B cell (primary cell): ENCODE measurements around the gene ENO3.

ENCODE experiments used
- EZH2 ChIP-seq: IDR thresholded peaks from 2 replicates; pipeline ENCODE4 v1.6.1; 2012; ENCODE audit warnings: borderline replicate concordance, low read depth, mild to moderate bottlenecking, moderate library complexity, low read length; ENCODE audit not compliant: insufficient read depth, poor library complexity, severe bottlenecking
- TF ChIP-seq, protein P1 (sequence below): fragments of 200-600 bp; IDR thresholded peaks from one replicate; pipeline ENCODE4 v1.8.0; 2022; ENCODE audit warnings: antibody characterized with exemption, mild to moderate bottlenecking

DNA sequence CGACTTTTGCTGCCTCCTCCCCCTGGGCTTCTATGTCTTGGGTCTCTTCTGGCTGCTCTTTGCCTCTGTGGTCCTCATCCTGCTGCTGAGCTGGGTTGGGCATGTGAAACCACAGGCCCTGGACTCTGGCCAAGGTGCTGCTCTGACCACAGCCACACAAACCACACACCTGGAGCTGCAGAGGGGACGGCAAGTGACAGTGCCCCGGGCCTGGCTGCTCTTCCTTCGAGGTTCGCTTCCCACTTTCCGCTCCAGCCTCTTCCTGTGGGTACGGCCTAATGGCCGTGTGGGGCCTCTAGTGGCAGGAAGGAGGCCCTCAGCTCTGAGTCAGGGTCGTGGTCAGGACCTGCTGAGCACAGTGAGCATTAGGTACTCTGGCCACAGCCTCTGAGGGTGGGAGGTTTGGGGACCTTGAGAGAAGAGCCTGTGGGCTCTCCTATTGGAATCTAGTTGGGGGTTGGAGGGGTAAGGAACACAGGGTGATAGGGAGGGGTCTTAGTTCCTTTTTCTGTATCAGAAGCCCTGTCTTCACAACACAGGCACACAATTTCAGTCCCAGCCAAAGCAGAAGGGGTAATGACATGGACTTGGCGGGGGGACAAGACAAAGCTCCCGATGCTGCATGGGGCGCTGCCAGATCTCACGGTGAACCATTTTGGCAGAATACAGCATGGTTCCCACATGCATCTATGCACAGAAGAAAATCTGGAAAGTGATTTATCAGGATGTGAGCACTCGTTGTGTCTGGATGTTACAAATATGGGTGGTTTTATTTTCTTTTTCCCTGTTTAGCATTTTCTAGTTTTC, 16.5 kb upstream of the ENO3 start:
- TF ChIP-seq, protein P1, sequence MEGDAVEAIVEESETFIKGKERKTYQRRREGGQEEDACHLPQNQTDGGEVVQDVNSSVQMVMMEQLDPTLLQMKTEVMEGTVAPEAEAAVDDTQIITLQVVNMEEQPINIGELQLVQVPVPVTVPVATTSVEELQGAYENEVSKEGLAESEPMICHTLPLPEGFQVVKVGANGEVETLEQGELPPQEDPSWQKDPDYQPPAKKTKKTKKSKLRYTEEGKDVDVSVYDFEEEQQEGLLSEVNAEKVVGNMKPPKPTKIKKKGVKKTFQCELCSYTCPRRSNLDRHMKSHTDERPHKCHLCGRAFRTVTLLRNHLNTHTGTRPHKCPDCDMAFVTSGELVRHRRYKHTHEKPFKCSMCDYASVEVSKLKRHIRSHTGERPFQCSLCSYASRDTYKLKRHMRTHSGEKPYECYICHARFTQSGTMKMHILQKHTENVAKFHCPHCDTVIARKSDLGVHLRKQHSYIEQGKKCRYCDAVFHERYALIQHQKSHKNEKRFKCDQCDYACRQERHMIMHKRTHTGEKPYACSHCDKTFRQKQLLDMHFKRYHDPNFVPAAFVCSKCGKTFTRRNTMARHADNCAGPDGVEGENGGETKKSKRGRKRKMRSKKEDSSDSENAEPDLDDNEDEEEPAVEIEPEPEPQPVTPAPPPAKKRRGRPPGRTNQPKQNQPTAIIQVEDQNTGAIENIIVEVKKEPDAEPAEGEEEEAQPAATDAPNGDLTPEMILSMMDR = no peak
- TF ChIP-seq EZH2 = no peak
